ENCODE measurements around the gene SERBP1. TPM values are rescaled to one million over a fixed set of nuclear protein-coding genes. Genes with fewer than 3 reads are reported as not detected.

SERBP1 gene
- total RNA-seq, 6 experiments from 2014 or later = 65.6 to 156 (median 96.6) TPM

- intact Hi-C loops (cut with DNase I) = no loop called here
- 88% methylated on average over 2 of the region's 2 CpGs for WGBS (ENCODE audit: insufficient coverage, low coverage, low lambda C conversion rate, missing lambda C conversion rate)
Observed at GRCh38 chr1:67433837-67434236, 3.6 kb upstream of the SERBP1 start.

GRCh38 chr1:67432745-67433144, 2.5 kb upstream of the SERBP1 start:
- H3K27me3 ChIP-seq = no peaks in the 10 kb centered on the region
- intact Hi-C loops (cut with DNase I) = no loop called here
- TF ChIP-seq POLR2A (IDR thresholded peaks at IDR 0.05) (no peak), CTCF (IDR thresholded peaks at IDR 0.05) (no peak)
- H3K4me1 ChIP-seq = no peaks in the 10 kb centered on the region
- DNase-seq (no peak), ATAC-seq (no peak)
- no peaks in the 10 kb centered on the region for H3K36me3 ChIP-seq
- H3K27ac ChIP-seq = no peak overlapping the region
- 81% methylated on average over 1 of the region's 1 CpG for WGBS (ENCODE audit: insufficient coverage, low coverage, low lambda C conversion rate, missing lambda C conversion rate)
- no peaks in the 10 kb centered on the region for H3K9me3 ChIP-seq
- no peak overlapping the region for H3K4me3 ChIP-seq

More at GRCh38 chr1:67433837-67434236, 3.6 kb upstream of the SERBP1 start:
- no peak overlapping the region for H3K27ac ChIP-seq
- ATAC-seq (no peak), DNase-seq (no peak)
- H3K4me3 ChIP-seq = no peak overlapping the region
- no peaks in the 10 kb centered on the region for H3K9me3 ChIP-seq
- TF ChIP-seq CTCF (IDR thresholded peaks at IDR 0.05) (no peak), POLR2A (IDR thresholded peaks at IDR 0.05) (no peak)
- H3K36me3 ChIP-seq = no peaks in the 10 kb centered on the region
- H3K4me1 ChIP-seq = no peaks in the 10 kb centered on the region
- no peaks in the 10 kb centered on the region for H3K27me3 ChIP-seq

GRCh38 chr1:67431869-67432578, 1.8 kb upstream of the SERBP1 start:
- WGBS (ENCODE audit: insufficient coverage, low coverage, low lambda C conversion rate, missing lambda C conversion rate) = 74% methylated on average over 8 of the region's 8 CpGs
- TF ChIP-seq CTCF (IDR thresholded peaks at IDR 0.05) (no peak), POLR2A (IDR thresholded peaks at IDR 0.05) (no peak)
- Histone ChIP-seq H3K4me1 (peaks cover 0 to 6% (median 3%) of the 10 kb centered on the region in 4 donors), H3K36me3 (no peaks in the 10 kb centered on the region), H3K27me3 (no peaks in the 10 kb centered on the region), H3K4me3 (no peak overlapping the region), H3K9me3 (no peaks in the 10 kb centered on the region), H3K27ac (no peak overlapping the region)
- intact Hi-C loops (cut with DNase I) = no loop called here
- DNase-seq (no peak), ATAC-seq (no peak)

DNA sequence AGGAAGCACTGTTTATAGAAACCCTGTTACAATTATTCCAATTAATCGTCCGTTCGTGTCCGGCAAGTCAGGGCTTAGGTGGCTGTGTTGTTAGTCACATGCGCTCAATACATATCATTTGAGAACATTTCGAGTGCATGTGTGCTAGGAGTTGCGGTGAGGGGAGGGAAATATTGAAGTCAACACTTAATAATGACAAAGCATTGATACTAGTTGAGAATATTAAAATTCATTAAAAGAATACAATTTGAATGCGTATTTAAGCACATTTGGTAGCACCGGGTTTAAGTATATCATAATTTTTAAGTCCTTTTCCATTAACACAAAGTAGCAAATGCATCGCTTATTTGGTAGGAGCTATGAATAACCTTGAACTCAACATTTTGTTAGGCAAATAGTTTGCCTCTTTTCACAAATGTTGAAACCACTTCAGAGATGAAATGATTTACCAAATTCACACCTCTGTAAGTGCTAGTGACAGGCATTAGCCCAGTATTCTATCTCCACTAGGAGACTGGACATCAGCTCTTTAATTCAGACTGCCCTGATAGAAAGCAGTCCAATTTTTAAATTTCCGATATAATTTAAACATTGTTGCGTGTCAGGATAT, 1.1 kb upstream of the SERBP1 start:
- Histone ChIP-seq H3K4me3 (peak overlapping the region; percentile 71 to 80 (median 75)), H3K4me1 (peaks cover 0 to 12% (median 6%) of the 10 kb centered on the region in 4 donors), H3K27me3 (no peaks in the 10 kb centered on the region), H3K36me3 (no peaks in the 10 kb centered on the region), H3K9me3 (no peaks in the 10 kb centered on the region), H3K27ac (peak overlapping the region; percentile 77 to 90 (median 89))
- DNase-seq (no peak), ATAC-seq (no peak)
- intact Hi-C loops (cut with DNase I) = no loop called here
- no peak for TF ChIP-seq CTCF (IDR thresholded peaks at IDR 0.05)
- TF ChIP-seq POLR2A (IDR thresholded peaks at IDR 0.05) = no peak
- WGBS (ENCODE audit: insufficient coverage, low coverage, low lambda C conversion rate, missing lambda C conversion rate) = 9% methylated on average over 12 of the region's 12 CpGs
